ENCODE measurements around the gene AVPR2.

GRCh38 chrX:153903238-153903980, 1.1 kb upstream of the AVPR2 start:
- no peak for TF ChIP-seq CTCF (IDR thresholded peaks at IDR 0.05)
- no peak for TF ChIP-seq POLR2A (IDR thresholded peaks at IDR 0.05)
